Aorta (tissue), 5 donors: ENCODE data around the gene CNST. TPM values are rescaled to one million over a fixed set of nuclear protein-coding genes. Genes with fewer than 3 reads are reported as not detected.

ENCODE experiments used
- ATAC-seq: fragments of 200-7000 bp; cut with Tn5 transposase; one replicate; pipeline ENCODE4 v1.9.1; 2022; ENCODE audit warnings: moderate library complexity; ENCODE audit not compliant: low FRiP score
- DNase-seq, 2 donors: peaks; one replicate each; pipeline ENCODE4 v3.0.0-alpha.2; 2020
- H3K27ac ChIP-seq, 2 donors: one replicate each; pipeline ENCODE4 v1.5.1; 2013; ENCODE audit warnings: low read length in 2 of 2, mild to moderate bottlenecking in 2 of 2, moderate library complexity in 2 of 2, control low read depth in 1 of 2, inconsistent platforms in 1 of 2, low read depth in 1 of 2
- H3K27me3 ChIP-seq, 2 donors: one replicate each; pipeline ENCODE4 v1.6.1; 2013; ENCODE audit warnings: control low read depth in 1 of 2, low read length in 1 of 2, mild to moderate bottlenecking in 1 of 2, moderate library complexity in 1 of 2; ENCODE audit not compliant: insufficient read depth in 2 of 2, control insufficient read depth in 1 of 2
- H3K36me3 ChIP-seq, 2 donors: one replicate each; pipeline ENCODE4 v1.6.1; 2013; ENCODE audit warnings: control low read depth in 1 of 2, low read length in 1 of 2, mild to moderate bottlenecking in 1 of 2; ENCODE audit not compliant: insufficient read depth in 2 of 2, control insufficient read depth in 1 of 2
- H3K4me1 ChIP-seq, 2 donors: one replicate each; pipeline ENCODE4 v1.6.1; 2013; ENCODE audit warnings: low read length in 2 of 2, control low read depth in 1 of 2, mild to moderate bottlenecking in 1 of 2, moderate library complexity in 1 of 2; ENCODE audit not compliant: insufficient read depth in 2 of 2, control insufficient read depth in 1 of 2
- H3K4me3 ChIP-seq, 2 donors: one replicate each; pipeline ENCODE4 v1.5.1; 2013; ENCODE audit warnings: low read length in 2 of 2, control low read depth in 1 of 2, mild to moderate bottlenecking in 1 of 2
- H3K9me3 ChIP-seq: one replicate; pipeline ENCODE4 v1.6.1; 2013; ENCODE audit warnings: mild to moderate bottlenecking, low read length; ENCODE audit not compliant: control insufficient read depth
- WGBS, 2 donors: extraction: QIAGEN DNeasy Blood & Tissue Kit; methylation state at CpG; one replicate each; pipeline ENCODE4 v1.1.7; 2013; 5-methylcytosine and 5-hydroxymethylcytosine counted together
- intact Hi-C, 2 donors: fragments of 100-400 bp; cut with DNase I; formaldehyde crosslinking; loops; one replicate each; pipeline versions ENCODE4 v1.14.2 to v1.15.0; 2022
- polyA plus RNA-seq, 2 donors: library from polyadenylated mRNA; stranded (reverse); fragments of 200-250 nt; gene quantifications; one replicate each; pipeline ENCODE4 v1.2.3, GENCODE V29; 2013
- total RNA-seq, 2 donors: library from RNA; stranded (reverse); fragmentation: NEBNext Ultra II Directional; extraction: Animal tissue kit (Norgen Biotek cat#: 25700); gene quantifications; one replicate each; pipeline ENCODE4 v1.2.1, GENCODE V29; 2021
- donor health status: healthy with polysubstance abuse.
- donor health status: Bipolar disorder and iron deficiency.
- donor health status: DM: no; HTN: no; CAD: no.
- donor health status: DM: no; HTN: no; CAD: no.
- donor health status: DM: yes; HTN: yes; CAD: no.

The CNST gene
- total and polyA plus RNA-seq, 4 donors, result 6.9 to 27.8 (median 16.1) TPM

GRCh38 chr1:246678816-246679793, 112.8 kb downstream of the CNST start:
- no peaks in the 10 kb centered on the region for H3K27me3 ChIP-seq
- no peak overlapping the region for H3K27ac ChIP-seq
- intact Hi-C loops, result no loop called here
- no peaks in the 10 kb centered on the region for H3K4me1 ChIP-seq
- H3K9me3 ChIP-seq, result no peaks in the 10 kb centered on the region
- H3K36me3 ChIP-seq, result no peaks in the 10 kb centered on the region
- no peak overlapping the region for H3K4me3 ChIP-seq
- WGBS, 2 donors, result 73 to 76% methylated on average over 18 of the region's 18 CpGs
- ATAC-seq (no peak), DNase-seq (no peak)

- H3K4me3 ChIP-seq, result no peak overlapping the region
- no peak for DNase-seq
- H3K27me3 ChIP-seq, result no peaks in the 10 kb centered on the region
- intact Hi-C loops, result no loop called here
- H3K36me3 ChIP-seq, result no peaks in the 10 kb centered on the region
- no peaks in the 10 kb centered on the region for H3K9me3 ChIP-seq
- 35 to 49% methylated on average over 1 of the region's 1 CpG for WGBS, 2 donors
- H3K4me1 ChIP-seq, result no peaks in the 10 kb centered on the region
- H3K27ac ChIP-seq, result no peak overlapping the region
- ATAC-seq, result no peak
Observed at GRCh38 chr1:246679794-246680177, 113.5 kb downstream of the CNST start.

GRCh38 chr1:246680190-246680589, 113.9 kb downstream of the CNST start:
- intact Hi-C loops, result no loop called here
- no peaks in the 10 kb centered on the region for H3K36me3 ChIP-seq
- DNase-seq, result no peak
- no peaks in the 10 kb centered on the region for H3K27me3 ChIP-seq
- 37 to 47% methylated on average over 8 of the region's 8 CpGs for WGBS, 2 donors
- ATAC-seq, result no peak
- H3K4me3 ChIP-seq, result no peak overlapping the region
- H3K4me1 ChIP-seq, result no peaks in the 10 kb centered on the region
- no peaks in the 10 kb centered on the region for H3K9me3 ChIP-seq
- no peak overlapping the region for H3K27ac ChIP-seq

GRCh38 chr1:246680696-246681130, 114.5 kb downstream of the CNST start:
- Histone ChIP-seq H3K36me3 (no peaks in the 10 kb centered on the region), H3K9me3 (no peaks in the 10 kb centered on the region), H3K4me3 (no peak overlapping the region), H3K27me3 (no peaks in the 10 kb centered on the region), H3K27ac (no peak overlapping the region), H3K4me1 (no peaks in the 10 kb centered on the region)
- intact Hi-C loops, result no loop called here
- ATAC-seq (no peak), DNase-seq (no peak)
- 77 to 80% methylated on average over 10 of the region's 10 CpGs for WGBS, 2 donors

- H3K27ac ChIP-seq, result no peak overlapping the region
- no peak overlapping the region for H3K4me3 ChIP-seq
- H3K36me3 ChIP-seq, result no peaks in the 10 kb centered on the region
- H3K9me3 ChIP-seq, result no peaks in the 10 kb centered on the region
- H3K27me3 ChIP-seq, result no peaks in the 10 kb centered on the region
- intact Hi-C loops, result no loop called here
- DNase-seq (no peak), ATAC-seq (peak; percentile 40)
- WGBS, 2 donors, result 69 to 74% methylated on average over 15 of the region's 15 CpGs
- H3K4me1 ChIP-seq, result no peaks in the 10 kb centered on the region
Observed at GRCh38 chr1:246681900-246682895, 115.9 kb downstream of the CNST start.

- intact Hi-C loops, result no loop called here
- 94 to 95% methylated on average over 9 of the region's 9 CpGs for WGBS, 2 donors
Observed at GRCh38 chr1:246683521-246683920, 117.3 kb downstream of the CNST start.

GRCh38 chr1:246687002-246687401, 120.7 kb downstream of the CNST start:
- H3K4me1 ChIP-seq, result no peaks in the 10 kb centered on the region
- H3K4me3 ChIP-seq, result no peak overlapping the region
- DNase-seq, result no peak
- H3K9me3 ChIP-seq, result no peaks in the 10 kb centered on the region
- no peak for ATAC-seq
- intact Hi-C loops, result no loop called here
- H3K27me3 ChIP-seq, result no peaks in the 10 kb centered on the region
- H3K36me3 ChIP-seq, result no peaks in the 10 kb centered on the region
- no peak overlapping the region for H3K27ac ChIP-seq
- 76 to 80% methylated on average over 14 of the region's 14 CpGs for WGBS, 2 donors

More at GRCh38 chr1:246683521-246683920, 117.3 kb downstream of the CNST start:
- no peaks in the 10 kb centered on the region for H3K9me3 ChIP-seq
- no peak for DNase-seq
- H3K4me1 ChIP-seq, result no peaks in the 10 kb centered on the region
- ATAC-seq, result no peak
- H3K4me3 ChIP-seq, result no peak overlapping the region
- H3K27me3 ChIP-seq, result no peaks in the 10 kb centered on the region
- H3K27ac ChIP-seq, result no peak overlapping the region
- no peaks in the 10 kb centered on the region for H3K36me3 ChIP-seq

GRCh38 chr1:246689409-246690008, 123.3 kb downstream of the CNST start:
- ATAC-seq, result peak; percentile 90
- WGBS, 2 donors, result 3 to 4% methylated on average over 16 of the region's 16 CpGs
- no peak overlapping the region for H3K27ac ChIP-seq

More at GRCh38 chr1:246689409-246690008, 123.3 kb downstream of the CNST start:
- DNase-seq, result peak; percentile 69 to 82
- intact Hi-C loops, result loop anchor here (10.0 kb wide), 1 partner anchor 125 kb away; the partner anchor contains the start of genes CNST (in 2 of the 2) and TFB2M (in 2 of the 2)
- Histone ChIP-seq H3K9me3 (no peaks in the 10 kb centered on the region), H3K4me1 (no peaks in the 10 kb centered on the region), H3K36me3 (no peaks in the 10 kb centered on the region), H3K27me3 (no peaks in the 10 kb centered on the region), H3K4me3 (no peak overlapping the region)
